HEK293 (cell line): Measurements from ENCODE around the gene SMAD4.

Experiments
- CTCF ChIA-PET: fragments of 350-600 bp; formaldehyde crosslinking; extraction: SDS; loops from one replicate; lab custom pipeline; 2021; ENCODE audit warnings: antibody characterized with exemption; lab: Yijun Ruan, JAX
- POLR2A ChIA-PET: fragments of 300-600 bp; formaldehyde crosslinking; extraction: SDS; loops from one replicate; lab custom pipeline; 2020; ENCODE audit warnings: antibody characterized with exemption, inconsistent platforms; lab: Yijun Ruan, JAX
- H3K27ac ChIP-seq: fragments of 200-500 bp; sonication (Bioruptor generic); 2 replicates; pipeline ENCODE4 v1.5.1; 2014; ENCODE audit warnings: low read depth, low read length, control low read depth, inconsistent platforms; ENCODE audit errors: extremely low read depth
- H3K36me3 ChIP-seq, 2 experiments: fragments of 200-500 bp in 1 of 2; sonication (Bioruptor generic) in 1 of 2; 1 replicate in 1 of 2; 2 replicates in 1 of 2; pipeline ENCODE4 v1.5.1; 2014 to 2017; ENCODE audit warnings: inconsistent platforms in 2 of 2, low read length in 2 of 2; ENCODE audit not compliant: control insufficient read depth in 2 of 2, insufficient read depth in 1 of 2
- H3K4me1 ChIP-seq: fragments of 200-500 bp; sonication (Bioruptor generic); 2 replicates; pipeline ENCODE4 v1.5.1; 2014; ENCODE audit warnings: mild to moderate bottlenecking, low read length, inconsistent platforms; ENCODE audit not compliant: control insufficient read depth, insufficient read depth
- H3K4me3 ChIP-seq: 2 replicates; pipeline ENCODE4 v1.5.1; 2011; ENCODE audit warnings: low read depth, mild to moderate bottlenecking, control low read depth, low read length, moderate library complexity
- H3K9me3 ChIP-seq: fragments of 200-500 bp; sonication (Bioruptor generic); 2 replicates; pipeline ENCODE4 v1.5.1; 2014; ENCODE audit warnings: low read depth, low read length, inconsistent platforms; ENCODE audit not compliant: control insufficient read depth, insufficient read depth
- FEZF1 ChIP-seq: fragments of 450-650 bp; formaldehyde crosslinking; IDR thresholded peaks from 2 replicates; pipeline ENCODE4 v1.5.1; 2016; ENCODE audit warnings: missing biosample characterization, missing genetic modification characterization
- HOXA7 ChIP-seq: sonication (generic); formaldehyde crosslinking; IDR thresholded peaks from 2 replicates; pipeline ENCODE4 v1.8.1; 2022; ENCODE audit warnings: missing genetic modification reagents, borderline replicate concordance
- KLF7 ChIP-seq: fragments of 450-650 bp; formaldehyde crosslinking; IDR thresholded peaks from 2 replicates; pipeline ENCODE4 v1.5.1; 2016; ENCODE audit warnings: missing biosample characterization, missing genetic modification characterization, borderline replicate concordance
- KLF8 ChIP-seq: fragments of 450-650 bp; formaldehyde crosslinking; IDR thresholded peaks from 2 replicates; pipeline ENCODE4 v1.5.1; 2016; ENCODE audit warnings: missing biosample characterization, missing genetic modification characterization
- PBX3 ChIP-seq: sonication (generic); formaldehyde crosslinking; IDR thresholded peaks from 2 replicates; pipeline ENCODE4 v1.8.1; 2022; ENCODE audit warnings: mild to moderate bottlenecking, moderate library complexity, missing genetic modification reagents
- PRDM10 ChIP-seq: fragments of 450-650 bp; formaldehyde crosslinking; IDR thresholded peaks from 2 replicates; pipeline ENCODE4 v1.5.1; 2016; ENCODE audit warnings: missing biosample characterization, missing genetic modification characterization
- REST ChIP-seq: fragments of 450-650 bp; formaldehyde crosslinking; IDR thresholded peaks from 2 replicates; pipeline ENCODE4 v1.5.1; 2016; ENCODE audit warnings: missing biosample characterization, missing genetic modification characterization
- YY2 ChIP-seq: fragments of 450-650 bp; formaldehyde crosslinking; IDR thresholded peaks from 2 replicates; pipeline ENCODE4 v1.5.1; 2016; ENCODE audit warnings: missing biosample characterization, missing genetic modification characterization
- ZBTB21 ChIP-seq: fragments of 450-650 bp; formaldehyde crosslinking; IDR thresholded peaks from 2 replicates; pipeline ENCODE4 v1.5.1; 2017; ENCODE audit warnings: missing biosample characterization, missing genetic modification characterization
- ZBTB48 ChIP-seq: fragments of 450-650 bp; formaldehyde crosslinking; IDR thresholded peaks from 2 replicates; pipeline ENCODE4 v1.5.1; 2016; ENCODE audit warnings: missing biosample characterization, missing genetic modification characterization
- ZNF23 ChIP-seq: fragments of 450-650 bp; formaldehyde crosslinking; IDR thresholded peaks from 2 replicates; pipeline ENCODE4 v1.5.1; 2016; ENCODE audit warnings: missing biosample characterization, missing genetic modification characterization, borderline replicate concordance
- ZNF248 ChIP-seq: fragments of 450-650 bp; formaldehyde crosslinking; IDR thresholded peaks from 2 replicates; pipeline ENCODE4 v1.5.1; 2017; ENCODE audit warnings: missing biosample characterization, missing genetic modification characterization
- ZNF341 ChIP-seq: fragments of 450-650 bp; formaldehyde crosslinking; IDR thresholded peaks from 2 replicates; pipeline ENCODE4; 2016; ENCODE audit warnings: low read depth, missing biosample characterization, missing genetic modification characterization
- ZNF366 ChIP-seq: fragments of 450-650 bp; formaldehyde crosslinking; conservative IDR thresholded peaks from 2 replicates; pipeline ENCODE4 v1.5.1; 2016; ENCODE audit warnings: missing biosample characterization, missing genetic modification characterization
- ZNF423 ChIP-seq: fragments of 450-650 bp; formaldehyde crosslinking; IDR thresholded peaks from 2 replicates; pipeline ENCODE4 v1.5.1; 2016; ENCODE audit warnings: missing biosample characterization, missing genetic modification characterization
- ZNF558 ChIP-seq: fragments of 450-650 bp; formaldehyde crosslinking; IDR thresholded peaks from 2 replicates; pipeline ENCODE4 v1.5.1; 2016; ENCODE audit warnings: missing biosample characterization, missing genetic modification characterization
- ZNF660 ChIP-seq: fragments of 450-650 bp; IDR thresholded peaks from 2 replicates; pipeline ENCODE4 v1.5.1; 2018; ENCODE audit warnings: missing biosample characterization, mild to moderate bottlenecking, missing genetic modification characterization
- ZNF707 ChIP-seq: fragments of 450-650 bp; formaldehyde crosslinking; IDR thresholded peaks from 2 replicates; pipeline ENCODE4 v1.5.1; 2016; ENCODE audit warnings: missing biosample characterization, missing genetic modification characterization
- ZNF830 ChIP-seq: fragments of 450-650 bp; IDR thresholded peaks from 2 replicates; pipeline ENCODE4 v1.5.0; 2018; ENCODE audit warnings: missing biosample characterization, missing genetic modification characterization, low read depth, mild to moderate bottlenecking, moderate library complexity
- ZSCAN16 ChIP-seq: fragments of 450-650 bp; formaldehyde crosslinking; IDR thresholded peaks from 2 replicates; pipeline ENCODE4 v1.5.1; 2016; ENCODE audit warnings: missing biosample characterization, missing genetic modification characterization
- ZSCAN30 ChIP-seq: fragments of 450-650 bp; IDR thresholded peaks from 2 replicates; pipeline ENCODE4 v1.5.1; 2018; ENCODE audit warnings: missing biosample characterization, mild to moderate bottlenecking, missing genetic modification characterization, moderate library complexity
- TF ChIP-seq, protein P1 (sequence below): fragments of 450-650 bp; IDR thresholded peaks from 2 replicates; pipeline ENCODE4 v1.5.1; 2018; ENCODE audit warnings: missing biosample characterization, missing genetic modification characterization

The SMAD4 gene

DNA sequence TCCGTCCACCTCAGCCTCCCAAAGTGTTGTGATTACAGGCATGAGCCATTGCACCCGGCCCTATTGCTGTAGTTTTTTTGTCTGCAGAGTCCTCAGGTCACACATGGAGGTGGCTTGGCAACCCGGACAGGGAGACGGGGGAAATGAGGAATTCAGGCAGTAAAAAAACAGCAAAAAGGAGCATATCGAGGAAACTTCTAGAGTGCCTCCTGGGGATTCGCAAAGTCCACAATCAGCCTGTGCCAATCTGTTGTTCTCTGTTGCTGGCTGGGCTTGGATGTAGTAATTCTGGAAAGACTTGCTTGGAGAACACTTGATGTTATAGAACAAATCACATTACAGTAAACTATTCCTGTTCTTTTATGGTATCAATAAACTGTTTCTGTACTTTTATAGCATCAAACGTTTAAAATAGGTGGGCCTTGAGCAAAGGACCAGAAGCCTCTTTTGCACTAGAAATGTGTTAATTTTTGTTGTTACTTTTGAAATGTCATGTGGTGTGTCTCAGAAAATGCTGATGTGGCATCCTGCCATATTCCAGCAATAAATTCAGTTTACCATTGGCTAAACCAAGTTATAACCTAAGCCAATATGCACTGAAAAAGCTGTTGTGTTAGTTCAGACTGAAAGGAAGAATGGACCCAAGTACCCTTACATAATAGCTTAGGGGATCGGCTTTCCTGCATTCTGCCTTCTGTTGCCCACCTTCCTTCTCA lies 47.8 kb upstream of the SMAD4 start:
- Histone ChIP-seq H3K4me1 (no peaks in the 10 kb centered on the region), H3K4me3 (no peak overlapping the region), H3K9me3 (no peaks in the 10 kb centered on the region; the same call in 1 of the 2 replicates), H3K36me3 (peaks cover 0 to 17% of the 10 kb centered on the region in 2 experiments; a peak in 2 of 3 replicates), H3K27ac (no peak overlapping the region)
- TF ChIP-seq, protein P1, sequence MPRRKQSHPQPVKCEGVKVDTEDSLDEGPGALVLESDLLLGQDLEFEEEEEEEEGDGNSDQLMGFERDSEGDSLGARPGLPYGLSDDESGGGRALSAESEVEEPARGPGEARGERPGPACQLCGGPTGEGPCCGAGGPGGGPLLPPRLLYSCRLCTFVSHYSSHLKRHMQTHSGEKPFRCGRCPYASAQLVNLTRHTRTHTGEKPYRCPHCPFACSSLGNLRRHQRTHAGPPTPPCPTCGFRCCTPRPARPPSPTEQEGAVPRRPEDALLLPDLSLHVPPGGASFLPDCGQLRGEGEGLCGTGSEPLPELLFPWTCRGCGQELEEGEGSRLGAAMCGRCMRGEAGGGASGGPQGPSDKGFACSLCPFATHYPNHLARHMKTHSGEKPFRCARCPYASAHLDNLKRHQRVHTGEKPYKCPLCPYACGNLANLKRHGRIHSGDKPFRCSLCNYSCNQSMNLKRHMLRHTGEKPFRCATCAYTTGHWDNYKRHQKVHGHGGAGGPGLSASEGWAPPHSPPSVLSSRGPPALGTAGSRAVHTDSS (tag by site-specific recombination), result no peak
- no peak for TF ChIP-seq ZNF830 (tag by site-specific recombination)
- no peak for TF ChIP-seq YY2 (tag by site-specific recombination)
- TF ChIP-seq FEZF1 (tag by site-specific recombination), result no peak
- no peak for TF ChIP-seq ZBTB21 (tag by site-specific recombination)
- TF ChIP-seq ZSCAN30 (tag by site-specific recombination), result no peak
- TF ChIP-seq ZNF423 (tag by site-specific recombination), result no peak
- TF ChIP-seq ZNF707, result no peak
- TF ChIP-seq ZNF341 (tag by site-specific recombination), result no peak
- no peak for TF ChIP-seq PBX3 (CRISPR knock-in tag)
- TF ChIP-seq ZNF23 (tag by site-specific recombination), result no peak
- no peak for TF ChIP-seq PRDM10
- TF ChIP-seq ZBTB48 (tag by site-specific recombination), result no peak
- TF ChIP-seq HOXA7, result no peak
- TF ChIP-seq ZSCAN16 (tag by site-specific recombination), result no peak
- CTCF ChIA-PET, result interaction anchor here (1.0 kb wide), 1 partner anchor 162 kb away, joined by 6 read pairs; no protein-coding TSS in a partner anchor
- POLR2A ChIA-PET, result no interaction called here

DNA sequence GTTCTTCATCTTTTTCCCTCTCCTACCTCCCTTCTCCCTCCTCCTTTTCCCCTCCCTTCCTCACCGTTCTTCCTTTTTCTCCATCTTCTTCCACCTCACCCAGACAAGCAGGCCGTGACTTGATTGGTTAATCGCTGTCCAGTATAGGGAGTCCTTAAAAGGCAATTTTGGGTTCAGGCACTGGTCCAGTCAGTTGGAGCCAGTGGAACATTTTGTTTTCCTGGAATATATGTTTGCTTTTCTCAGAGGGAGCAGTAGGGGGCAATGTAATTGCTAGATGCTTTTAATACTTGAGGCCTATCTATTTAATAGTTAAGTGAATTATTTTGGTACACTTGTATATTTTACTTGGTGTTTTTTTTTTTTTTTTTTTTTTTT lies 47.2 kb upstream of the SMAD4 start:
- no peak for TF ChIP-seq KLF8 (tag by site-specific recombination)
- TF ChIP-seq ZNF660 (tag by site-specific recombination), result no peak
- no peak for TF ChIP-seq KLF7
- peak; percentile 48; the same call in 1 of the 2 replicates for TF ChIP-seq ZNF366
- TF ChIP-seq ZSCAN16 (tag by site-specific recombination), result no peak
- TF ChIP-seq, protein P1 (tag by site-specific recombination), result no peak
- TF ChIP-seq ZNF248 (tag by site-specific recombination), result 0 out of 2 replicates have a peak, but pooled peaks have one; percentile 29
- TF ChIP-seq ZNF558, result no peak
- TF ChIP-seq REST (tag by site-specific recombination), result peak; percentile 55; the same call in 1 of the 2 replicates
- ChIA-PET CTCF (interaction anchor here (0.6 to 1.4 kb wide), 7 partner anchors 16 to 205 kb away, joined by 3 to 6 read pairs (median 3); no protein-coding TSS in a partner anchor), POLR2A (no interaction called here)
- Histone ChIP-seq H3K4me1 (no peaks in the 10 kb centered on the region), H3K4me3 (no peak overlapping the region), H3K36me3 (peaks cover 0 to 13% of the 10 kb centered on the region in 2 experiments; a peak in 2 of 3 replicates), H3K9me3 (no peaks in the 10 kb centered on the region; the same call in 1 of the 2 replicates), H3K27ac (no peak overlapping the region)
